Neural cell (in vitro differentiated cells): ENCODE data around the gene MAML3. TPM values are rescaled to one million over a fixed set of nuclear protein-coding genes. Genes with fewer than 3 reads are reported as not detected.

Experiments used
- H2AFZ ChIP-seq: fragments of 200-600, 300-800 bp; sonication (generic), shearing (Covaris generic); 2 replicates; pipeline ENCODE4 v1.6.0; 2014; ENCODE audit warnings: low read depth, mild to moderate bottlenecking, antibody characterized with exemption, low read length, moderate library complexity
- H3F3A ChIP-seq: fragments of 200-600 bp; shearing (Covaris generic); 2 replicates; pipeline ENCODE4 v1.6.1; 2016; ENCODE audit warnings: mild to moderate bottlenecking, moderate library complexity, mixed read lengths, antibody characterized with exemption, low read length; ENCODE audit not compliant: insufficient read depth, poor library complexity, severe bottlenecking
- H3K27ac ChIP-seq: fragments of 200-600, 300-800 bp; sonication (generic), shearing (Covaris generic); 2 replicates; pipeline ENCODE4 v1.5.1; 2014; ENCODE audit warnings: mild to moderate bottlenecking, low read length, moderate library complexity
- H3K27me3 ChIP-seq: fragments of 300-800, 200-600 bp; sonication (generic), shearing (Covaris generic); 2 replicates; pipeline ENCODE4 v1.6.0; 2014; ENCODE audit warnings: mild to moderate bottlenecking, low read depth, low read length, moderate library complexity; ENCODE audit not compliant: insufficient read depth
- H3K36me3 ChIP-seq: fragments of 300-800, 200-600 bp; sonication (generic), shearing (Covaris generic); 2 replicates; pipeline ENCODE4 v1.5.1; 2014; ENCODE audit warnings: mild to moderate bottlenecking, antibody characterized with exemption, low read length, moderate library complexity; ENCODE audit not compliant: insufficient read depth
- H3K4me2 ChIP-seq: fragments of 300-800, 200-600 bp; sonication (generic), shearing (Covaris generic); 2 replicates; pipeline ENCODE4 v1.6.0; 2014; ENCODE audit warnings: mild to moderate bottlenecking, low read length
- H3K4me3 ChIP-seq: fragments of 300-800, 200-600 bp; sonication (generic), shearing (Covaris generic); 2 replicates; pipeline ENCODE4 v1.5.1; 2014; ENCODE audit warnings: mild to moderate bottlenecking, low read length, moderate library complexity
- H3K79me2 ChIP-seq: fragments of 200-600 bp; shearing (Covaris generic); replicated peaks from 2 replicates; pipeline ENCODE4 v1.6.0; 2014; ENCODE audit warnings: mild to moderate bottlenecking, low read length, moderate library complexity; ENCODE audit not compliant: insufficient read depth
- H3K9ac ChIP-seq: fragments of 300-800, 200-600 bp; sonication (generic), shearing (Covaris generic); 2 replicates; pipeline ENCODE4 v1.6.1; 2016; ENCODE audit warnings: mild to moderate bottlenecking, low read length, mixed read lengths
- H3K9me2 ChIP-seq: fragments of 200-600 bp; shearing (Covaris generic); 2 replicates; pipeline ENCODE4 v1.6.1; 2016; ENCODE audit warnings: mild to moderate bottlenecking, low read length, mixed read lengths; ENCODE audit not compliant: insufficient read depth
- H3K9me3 ChIP-seq: fragments of 200-600, 300-800 bp; sonication (generic), shearing (Covaris generic); 2 replicates; pipeline ENCODE4 v1.6.1; 2016; ENCODE audit warnings: mild to moderate bottlenecking, mixed run types, low read length, moderate library complexity, mixed read lengths
- H4K20me1 ChIP-seq: fragments of 200-600 bp; shearing (Covaris generic); 2 replicates; pipeline ENCODE4 v1.6.1; 2016; ENCODE audit warnings: mild to moderate bottlenecking, mixed run types; ENCODE audit not compliant: insufficient read depth
- EZH2 ChIP-seq: fragments of 200-600, 300-800 bp; shearing (Covaris generic), sonication (generic); IDR thresholded peaks from 2 replicates; pipeline ENCODE4 v1.6.1; 2014; ENCODE audit warnings: antibody characterized with exemption, low read length, borderline replicate concordance, mild to moderate bottlenecking; ENCODE audit not compliant: insufficient read depth, poor library complexity, severe bottlenecking
- POLR2AphosphoS5 ChIP-seq: IDR thresholded peaks from 2 replicates; pipeline ENCODE4 v1.6.1; 2012
- RAD21 ChIP-seq: fragments of 450-650 bp; conservative IDR thresholded peaks from 2 replicates; pipeline ENCODE4 v1.6.1; 2014; ENCODE audit warnings: antibody characterized with exemption, mild to moderate bottlenecking, moderate library complexity
- SMC3 ChIP-seq: fragments of 450-650 bp; conservative IDR thresholded peaks from 2 replicates; pipeline ENCODE4 v1.6.1; 2014; ENCODE audit warnings: antibody characterized with exemption, mild to moderate bottlenecking, moderate library complexity; ENCODE audit not compliant: poor library complexity
- polyA plus RNA-seq: library from polyadenylated mRNA; depleted of rRNA; stranded (reverse); fragments of >200 nt; gene quantifications from 2 replicates; pipeline ENCODE4 v1.2.3, GENCODE V29; 2014
- TF ChIP-seq, protein P1 (sequence below): IDR thresholded peaks from 2 replicates; pipeline ENCODE4 v1.6.1; 2012; ENCODE audit warnings: borderline replicate concordance

MAML3 gene
- polyA plus RNA-seq, 1 donor from 2014 or later, result 10.2 TPM

GRCh38 chr4:139902321-139903320, 251.4 kb downstream of the MAML3 start:
- Histone ChIP-seq H3K9ac (peak overlapping the region; percentile 50), H3K36me3 (peaks cover 3% of the 10 kb centered on the region), H4K20me1 (no peaks in the 10 kb centered on the region), H3K9me2 (no peaks in the 10 kb centered on the region), H3K27me3 (no peaks in the 10 kb centered on the region), H3K9me3 (no peaks in the 10 kb centered on the region), H3K4me2 (no peak overlapping the region), H3K27ac (peak overlapping the region; percentile 63), H3K4me3 (peak overlapping the region; percentile 8), H2AFZ (no peak overlapping the region), H3K79me2 (no peaks in the 10 kb centered on the region), H3F3A (no peaks in the 10 kb centered on the region)
- TF ChIP-seq, protein P1, sequence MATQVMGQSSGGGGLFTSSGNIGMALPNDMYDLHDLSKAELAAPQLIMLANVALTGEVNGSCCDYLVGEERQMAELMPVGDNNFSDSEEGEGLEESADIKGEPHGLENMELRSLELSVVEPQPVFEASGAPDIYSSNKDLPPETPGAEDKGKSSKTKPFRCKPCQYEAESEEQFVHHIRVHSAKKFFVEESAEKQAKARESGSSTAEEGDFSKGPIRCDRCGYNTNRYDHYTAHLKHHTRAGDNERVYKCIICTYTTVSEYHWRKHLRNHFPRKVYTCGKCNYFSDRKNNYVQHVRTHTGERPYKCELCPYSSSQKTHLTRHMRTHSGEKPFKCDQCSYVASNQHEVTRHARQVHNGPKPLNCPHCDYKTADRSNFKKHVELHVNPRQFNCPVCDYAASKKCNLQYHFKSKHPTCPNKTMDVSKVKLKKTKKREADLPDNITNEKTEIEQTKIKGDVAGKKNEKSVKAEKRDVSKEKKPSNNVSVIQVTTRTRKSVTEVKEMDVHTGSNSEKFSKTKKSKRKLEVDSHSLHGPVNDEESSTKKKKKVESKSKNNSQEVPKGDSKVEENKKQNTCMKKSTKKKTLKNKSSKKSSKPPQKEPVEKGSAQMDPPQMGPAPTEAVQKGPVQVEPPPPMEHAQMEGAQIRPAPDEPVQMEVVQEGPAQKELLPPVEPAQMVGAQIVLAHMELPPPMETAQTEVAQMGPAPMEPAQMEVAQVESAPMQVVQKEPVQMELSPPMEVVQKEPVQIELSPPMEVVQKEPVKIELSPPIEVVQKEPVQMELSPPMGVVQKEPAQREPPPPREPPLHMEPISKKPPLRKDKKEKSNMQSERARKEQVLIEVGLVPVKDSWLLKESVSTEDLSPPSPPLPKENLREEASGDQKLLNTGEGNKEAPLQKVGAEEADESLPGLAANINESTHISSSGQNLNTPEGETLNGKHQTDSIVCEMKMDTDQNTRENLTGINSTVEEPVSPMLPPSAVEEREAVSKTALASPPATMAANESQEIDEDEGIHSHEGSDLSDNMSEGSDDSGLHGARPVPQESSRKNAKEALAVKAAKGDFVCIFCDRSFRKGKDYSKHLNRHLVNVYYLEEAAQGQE, result peak; percentile 35
- TF ChIP-seq RAD21, result peak; percentile 9
- TF ChIP-seq EZH2, result no peak

DNA sequence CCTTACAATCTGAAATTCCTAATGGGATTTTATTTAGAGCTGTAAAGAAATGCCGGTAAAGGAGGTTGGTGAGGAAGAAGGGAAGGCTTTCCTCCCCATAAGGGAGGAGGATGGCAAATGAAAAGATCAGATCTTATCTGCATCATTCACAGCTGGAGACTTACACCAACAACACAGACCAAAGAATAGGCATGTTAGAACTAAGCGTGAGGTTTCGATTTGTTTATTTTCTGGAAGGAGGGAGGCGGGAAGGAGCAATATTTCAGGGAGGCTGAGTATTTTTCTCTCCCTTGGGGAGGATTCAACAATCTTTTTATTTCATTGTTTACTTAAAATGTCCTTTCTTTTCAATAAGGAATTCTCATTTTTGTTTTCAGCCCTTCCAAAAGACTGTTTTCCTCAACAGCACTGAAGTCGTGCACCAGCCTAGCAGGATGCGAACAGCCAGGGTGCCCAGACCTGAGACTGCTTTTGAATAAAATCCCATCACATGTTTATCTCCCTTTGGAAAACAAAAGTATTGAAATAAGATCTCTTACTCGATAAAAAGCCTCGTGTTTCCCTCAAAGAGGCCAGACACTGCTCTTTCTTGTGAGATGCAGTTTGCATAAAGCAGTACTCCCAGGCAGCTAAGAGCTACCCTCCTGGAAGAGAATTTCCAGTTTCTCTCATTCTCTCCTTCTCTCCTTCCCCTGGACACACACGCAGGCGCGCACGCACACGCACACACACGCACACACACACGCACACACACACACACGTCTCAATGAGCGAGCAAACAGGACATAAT, 252.3 kb downstream of the MAML3 start:
- Histone ChIP-seq H3K27me3 (no peaks in the 10 kb centered on the region), H3F3A (no peaks in the 10 kb centered on the region), H3K4me2 (no peak overlapping the region), H3K9me3 (no peaks in the 10 kb centered on the region), H3K27ac (peak overlapping the region; percentile 63), H3K9ac (peak overlapping the region; percentile 50), H3K79me2 (no peaks in the 10 kb centered on the region), H3K36me3 (peaks cover 3% of the 10 kb centered on the region), H3K4me3 (peak overlapping the region; percentile 15), H2AFZ (no peak overlapping the region), H3K9me2 (no peaks in the 10 kb centered on the region), H4K20me1 (no peaks in the 10 kb centered on the region)
- TF ChIP-seq SMC3, result no peak
- no peak for TF ChIP-seq EZH2
- TF ChIP-seq, protein P1, result no peak
- no peak for TF ChIP-seq POLR2AphosphoS5
